ENCODE results near the gene AUTS2. TPM values are rescaled to one million over a fixed set of nuclear protein-coding genes. Genes with fewer than 3 reads are reported as not detected.

AUTS2 gene
- total and polyA plus RNA-seq, 4 experiments from 2014 or later: 3.4 to 35.2 (median 25.5) TPM

- Mint-ChIP-seq H3K36me3 (peaks cover 30 to 51% of the 10 kb centered on the region in 2 donors), H3K4me1 (peaks cover 24 to 54% (median 33%) of the 10 kb centered on the region in 4 donors), H3K27me3 (no peaks in the 10 kb centered on the region), H3K27ac (peak overlapping the region; percentile 95 to 99 (median 98)), H3K4me3 (peak overlapping the region; percentile 74 to 86 (median 78)), H3K9me3 (peaks cover 0 to 2% (median 0%) of the 10 kb centered on the region in 8 donors)
- CTCF ChIA-PET (ENCODE audit: partially characterized antibody): interaction anchor here (1.2 to 5.8 kb wide), 5 partner anchors 12 to 71 kb away, joined by 3 to 81 read pairs (median 6); no protein-coding TSS in a partner anchor
- intact Hi-C loops (cut with micrococcal nuclease): loop anchor here (1.0 kb wide), 1 partner anchor 8 kb away; no protein-coding TSS in a partner anchor
- Histone ChIP-seq H3K36me3 (ENCODE audit: insufficient read depth, low read length) (no peaks in the 10 kb centered on the region), H3K27ac (ENCODE audit: low read depth, low read length) (peak overlapping the region; percentile 60), H3K9me3 (ENCODE audit: control insufficient read depth in 1 of 2, low read length in 2 of 2) (no peaks in the 10 kb centered on the region), H3K4me3 (ENCODE audit: low read length in 2 of 2) (no peak overlapping the region), H3K27me3 (ENCODE audit: insufficient read depth, low read length) (no peaks in the 10 kb centered on the region), H3K4me1 (ENCODE audit: insufficient read depth, low read length) (peaks cover 39% of the 10 kb centered on the region)
- DNase-seq: no peak
- POLR2A ChIA-PET (ENCODE audit: partially characterized antibody): interaction anchor here (0.9 to 4.8 kb wide), 5 partner anchors 9 to 64 kb away, joined by 3 to 145 read pairs (median 3); no protein-coding TSS in a partner anchor
Measured at GRCh38 chr7:70787286-70787685, 1189.0 kb downstream of the AUTS2 start.

DNA sequence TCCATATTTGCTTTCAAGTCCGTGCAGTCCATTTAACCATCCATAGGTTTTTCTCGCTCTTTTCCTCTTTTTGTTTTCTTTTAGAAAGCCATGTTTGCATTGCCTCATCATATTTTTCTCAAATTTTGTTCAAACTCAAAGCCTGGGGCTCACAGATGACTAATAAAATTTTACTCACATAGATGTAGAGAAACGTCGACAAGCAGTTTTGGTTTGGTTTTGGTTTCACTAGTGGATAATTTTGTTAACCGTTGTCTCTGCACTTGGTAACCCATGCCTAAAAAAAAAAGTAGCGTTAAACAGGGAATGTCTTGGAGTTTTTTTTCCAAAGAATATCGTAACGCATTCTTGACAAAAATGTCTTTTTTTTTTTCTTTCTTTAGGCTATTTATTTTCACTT, 1189.5 kb downstream of the AUTS2 start:
- H3K4me1 ChIP-seq (ENCODE audit: insufficient read depth, low read length): peaks cover 39% of the 10 kb centered on the region
- H3K9me3 ChIP-seq (ENCODE audit: control insufficient read depth in 1 of 2, low read length in 2 of 2): no peaks in the 10 kb centered on the region
- H3K4me3 ChIP-seq (ENCODE audit: low read length in 2 of 2): no peak overlapping the region
- H3K27ac ChIP-seq (ENCODE audit: low read depth, low read length): peak overlapping the region; percentile 60
- H3K4me1 Mint-ChIP-seq: peaks cover 24 to 54% (median 33%) of the 10 kb centered on the region in 4 donors
- POLR2A ChIA-PET (ENCODE audit: partially characterized antibody): interaction anchor here (0.8 to 4.8 kb wide), 10 partner anchors 9 to 139 kb away, joined by 3 to 145 read pairs (median 3); no protein-coding TSS in a partner anchor
- CTCF ChIA-PET (ENCODE audit: partially characterized antibody): interaction anchor here (0.9 to 5.8 kb wide), 5 partner anchors 10 to 71 kb away, joined by 3 to 81 read pairs (median 5); no protein-coding TSS in a partner anchor
- no peaks in the 10 kb centered on the region for H3K36me3 ChIP-seq (ENCODE audit: insufficient read depth, low read length)
- DNase-seq: peak in 3 of 5 donors; percentile 33 to 64 (median 58)
- H3K27ac Mint-ChIP-seq: peak overlapping the region; percentile 95 to 99 (median 98)
- intact Hi-C loops (cut with micrococcal nuclease): loop anchor here (1.0 kb wide), 2 partner anchors 8 to 139 kb away; no protein-coding TSS in a partner anchor
- peaks cover 0 to 2% (median 0%) of the 10 kb centered on the region in 8 donors for H3K9me3 Mint-ChIP-seq
- no peaks in the 10 kb centered on the region for H3K27me3 Mint-ChIP-seq
- H3K36me3 Mint-ChIP-seq: peaks cover 30 to 51% of the 10 kb centered on the region in 2 donors
- no peaks in the 10 kb centered on the region for H3K27me3 ChIP-seq (ENCODE audit: insufficient read depth, low read length)
- H3K4me3 Mint-ChIP-seq: peak overlapping the region; percentile 74 to 86 (median 78)

DNA sequence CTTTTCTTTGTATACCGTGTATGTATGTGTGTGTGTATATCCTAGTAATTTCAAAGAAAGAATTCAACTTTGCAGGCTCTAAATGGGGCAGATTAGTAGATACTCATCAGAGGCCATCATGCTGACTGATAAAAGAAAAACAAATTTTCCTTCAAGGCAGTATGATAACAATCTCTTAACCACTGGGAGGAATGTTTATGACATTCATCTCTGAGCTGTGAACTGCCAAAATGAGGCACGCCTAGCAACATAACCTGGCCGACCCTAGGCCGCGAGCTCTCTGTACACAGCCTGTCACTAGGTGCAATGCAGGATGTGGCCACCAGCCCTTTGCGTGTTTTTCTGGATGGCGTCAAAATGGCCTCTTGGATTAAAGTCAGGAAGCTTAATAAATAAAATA, 1190.0 kb downstream of the AUTS2 start:
- peak overlapping the region in 7 of 8 donors; percentile 54 to 86 (median 77) for H3K4me3 Mint-ChIP-seq
- no peaks in the 10 kb centered on the region for H3K27me3 Mint-ChIP-seq
- Histone ChIP-seq H3K4me1 (ENCODE audit: insufficient read depth, low read length) (peaks cover 39% of the 10 kb centered on the region), H3K9me3 (ENCODE audit: control insufficient read depth in 1 of 2, low read length in 2 of 2) (no peaks in the 10 kb centered on the region), H3K27ac (ENCODE audit: low read depth, low read length) (peak overlapping the region; percentile 60), H3K27me3 (ENCODE audit: insufficient read depth, low read length) (no peaks in the 10 kb centered on the region), H3K36me3 (ENCODE audit: insufficient read depth, low read length) (no peaks in the 10 kb centered on the region), H3K4me3 (ENCODE audit: low read length in 2 of 2) (no peak overlapping the region)
- intact Hi-C loops (cut with micrococcal nuclease): loop anchor here (1.0 kb wide), 1 partner anchor 140 kb away; no protein-coding TSS in a partner anchor
- DNase-seq: peak; percentile 68 to 90 (median 81)
- H3K36me3 Mint-ChIP-seq: peaks cover 26 to 51% of the 10 kb centered on the region in 2 donors
- CTCF ChIA-PET (ENCODE audit: partially characterized antibody): interaction anchor here (0.7 to 5.8 kb wide), 5 partner anchors 8 to 41 kb away, joined by 3 to 81 read pairs (median 5); no protein-coding TSS in a partner anchor
- peaks cover 0 to 2% (median 0%) of the 10 kb centered on the region in 8 donors for H3K9me3 Mint-ChIP-seq
- peaks cover 24 to 54% (median 34%) of the 10 kb centered on the region in 4 donors for H3K4me1 Mint-ChIP-seq
- POLR2A ChIA-PET (ENCODE audit: partially characterized antibody): interaction anchor here (0.7 to 4.8 kb wide), 12 partner anchors 8 to 140 kb away, joined by 3 to 145 read pairs (median 4); no protein-coding TSS in a partner anchor
- H3K27ac Mint-ChIP-seq: peak overlapping the region; percentile 95 to 99 (median 98)

GRCh38 chr7:70789481-70790214, 1191.4 kb downstream of the AUTS2 start:
- Histone ChIP-seq H3K4me3 (ENCODE audit: low read length in 2 of 2) (no peak overlapping the region), H3K9me3 (ENCODE audit: control insufficient read depth in 1 of 2, low read length in 2 of 2) (no peaks in the 10 kb centered on the region), H3K4me1 (ENCODE audit: insufficient read depth, low read length) (peaks cover 39% of the 10 kb centered on the region), H3K27ac (ENCODE audit: low read depth, low read length) (peak overlapping the region; percentile 59), H3K27me3 (ENCODE audit: insufficient read depth, low read length) (no peaks in the 10 kb centered on the region), H3K36me3 (ENCODE audit: insufficient read depth, low read length) (no peaks in the 10 kb centered on the region)
- Mint-ChIP-seq H3K4me3 (peak overlapping the region in 1 of 8 donors; percentile 15), H3K27ac (peak overlapping the region; percentile 51 to 99 (median 98)), H3K36me3 (peaks cover 26 to 59% of the 10 kb centered on the region in 2 donors), H3K4me1 (peaks cover 24 to 54% (median 34%) of the 10 kb centered on the region in 4 donors), H3K9me3 (peaks cover 0 to 3% (median 0%) of the 10 kb centered on the region in 8 donors), H3K27me3 (no peaks in the 10 kb centered on the region)
- intact Hi-C loops (cut with micrococcal nuclease): no loop called here
- ChIA-PET POLR2A (ENCODE audit: partially characterized antibody) (interaction anchor here (1.6 to 4.8 kb wide), 3 partner anchors 7 to 25 kb away, joined by 9 to 145 read pairs (median 30); no protein-coding TSS in a partner anchor), CTCF (ENCODE audit: partially characterized antibody) (interaction anchor here (5.8 kb wide), 1 partner anchor 15 kb away, joined by 81 read pairs; no protein-coding TSS in a partner anchor)
- DNase-seq: no peak

- no peak overlapping the region for H3K27ac ChIP-seq (ENCODE audit: low read depth, low read length)
- peaks cover 39% of the 10 kb centered on the region for H3K4me1 ChIP-seq (ENCODE audit: insufficient read depth, low read length)
- H3K36me3 Mint-ChIP-seq: peaks cover 25 to 52% of the 10 kb centered on the region in 2 donors
- no peak overlapping the region for H3K4me3 Mint-ChIP-seq
- intact Hi-C loops (cut with micrococcal nuclease): no loop called here
- H3K4me1 Mint-ChIP-seq: peaks cover 22 to 49% (median 33%) of the 10 kb centered on the region in 4 donors
- H3K4me3 ChIP-seq (ENCODE audit: low read length in 2 of 2): no peak overlapping the region
- no peaks in the 10 kb centered on the region for H3K9me3 ChIP-seq (ENCODE audit: control insufficient read depth in 1 of 2, low read length in 2 of 2)
- peak overlapping the region in 6 of 7 donors; percentile 24 to 90 (median 73) for H3K27ac Mint-ChIP-seq
- no peaks in the 10 kb centered on the region for H3K27me3 Mint-ChIP-seq
- H3K36me3 ChIP-seq (ENCODE audit: insufficient read depth, low read length): no peaks in the 10 kb centered on the region
- H3K27me3 ChIP-seq (ENCODE audit: insufficient read depth, low read length): no peaks in the 10 kb centered on the region
- POLR2A ChIA-PET (ENCODE audit: partially characterized antibody): interaction anchor here (4.8 kb wide), 1 partner anchor 14 kb away, joined by 145 read pairs; no protein-coding TSS in a partner anchor
- DNase-seq: no peak
- CTCF ChIA-PET (ENCODE audit: partially characterized antibody): no interaction called here
- peaks cover 0 to 3% (median 0%) of the 10 kb centered on the region in 8 donors for H3K9me3 Mint-ChIP-seq
Measured at GRCh38 chr7:70790215-70791073, 1192.2 kb downstream of the AUTS2 start.

- intact Hi-C loops (cut with micrococcal nuclease): no loop called here
- peaks cover 0 to 3% (median 0%) of the 10 kb centered on the region in 8 donors for H3K9me3 Mint-ChIP-seq
- H3K4me3 Mint-ChIP-seq: peak overlapping the region in 1 of 8 donors; percentile 17
- H3K9me3 ChIP-seq (ENCODE audit: control insufficient read depth in 1 of 2, low read length in 2 of 2): no peaks in the 10 kb centered on the region
- H3K4me3 ChIP-seq (ENCODE audit: low read length in 2 of 2): no peak overlapping the region
- no peaks in the 10 kb centered on the region for H3K36me3 ChIP-seq (ENCODE audit: insufficient read depth, low read length)
- CTCF ChIA-PET (ENCODE audit: partially characterized antibody): no interaction called here
- peaks cover 19 to 46% of the 10 kb centered on the region in 2 donors for H3K36me3 Mint-ChIP-seq
- no peaks in the 10 kb centered on the region for H3K27me3 Mint-ChIP-seq
- no peak for DNase-seq
- H3K4me1 Mint-ChIP-seq: peaks cover 19 to 45% (median 28%) of the 10 kb centered on the region in 4 donors
- H3K27ac ChIP-seq (ENCODE audit: low read depth, low read length): no peak overlapping the region
- peak overlapping the region in 6 of 7 donors; percentile 34 to 90 (median 74) for H3K27ac Mint-ChIP-seq
- POLR2A ChIA-PET (ENCODE audit: partially characterized antibody): interaction anchor here (0.7 to 1.2 kb wide), 2 partner anchors 8 to 96 kb away, joined by 3 read pairs; no protein-coding TSS in a partner anchor
- no peaks in the 10 kb centered on the region for H3K27me3 ChIP-seq (ENCODE audit: insufficient read depth, low read length)
- peaks cover 32% of the 10 kb centered on the region for H3K4me1 ChIP-seq (ENCODE audit: insufficient read depth, low read length)
Measured at GRCh38 chr7:70791341-70791740, 1193.1 kb downstream of the AUTS2 start.

Measured in CD4-positive, alpha-beta memory T cell (primary cell).